Retina (tissue), 1 donor: ENCODE results near the gene SDK2.

Experiments
- DNase-seq: peaks from one replicate; pipeline ENCODE4 v3.0.0-alpha.2; 2016

Gene SDK2

GRCh38 chr17:73551144-73551543, 93.1 kb downstream of the SDK2 start:
- DNase-seq: no peak

GRCh38 chr17:73550556-73550955, 93.7 kb downstream of the SDK2 start:
- no peak for DNase-seq

- DNase-seq: no peak
Measured at GRCh38 chr17:73549841-73550430, 94.3 kb downstream of the SDK2 start.

GRCh38 chr17:73548620-73549311, 95.5 kb downstream of the SDK2 start:
- DNase-seq: no peak

GRCh38 chr17:73547790-73548189, 96.5 kb downstream of the SDK2 start:
- no peak for DNase-seq

- no peak for DNase-seq
Measured at GRCh38 chr17:73546770-73547536, 97.3 kb downstream of the SDK2 start.

- DNase-seq: peak; percentile 33
Measured at GRCh38 chr17:73546114-73546513, 98.1 kb downstream of the SDK2 start.

- DNase-seq: peak; percentile 49
Measured at GRCh38 chr17:73545109-73546032, 98.9 kb downstream of the SDK2 start.

- DNase-seq: no peak
Measured at GRCh38 chr17:73544333-73544732, 99.9 kb downstream of the SDK2 start.

- no peak for DNase-seq
Measured at GRCh38 chr17:73542323-73542722, 101.9 kb downstream of the SDK2 start.

- DNase-seq: no peak
Measured at GRCh38 chr17:73541561-73541981, 102.7 kb downstream of the SDK2 start.

- DNase-seq: no peak
Measured at GRCh38 chr17:73541111-73541510, 103.1 kb downstream of the SDK2 start.

GRCh38 chr17:73539166-73539565, 105.1 kb downstream of the SDK2 start:
- no peak for DNase-seq

GRCh38 chr17:73538445-73538844, 105.8 kb downstream of the SDK2 start:
- DNase-seq: no peak

GRCh38 chr17:73536700-73537605, 107.3 kb downstream of the SDK2 start:
- DNase-seq: peak; percentile 63

- DNase-seq: no peak
Measured at GRCh38 chr17:73535746-73536145, 108.5 kb downstream of the SDK2 start.

GRCh38 chr17:73534209-73534909, 109.9 kb downstream of the SDK2 start:
- no peak for DNase-seq

GRCh38 chr17:73533781-73534180, 110.5 kb downstream of the SDK2 start:
- DNase-seq: peak; percentile 55

- no peak for DNase-seq
Measured at GRCh38 chr17:73533127-73533526, 111.1 kb downstream of the SDK2 start.

GRCh38 chr17:73532421-73532901, 111.8 kb downstream of the SDK2 start:
- peak; percentile 73 for DNase-seq

- DNase-seq: no peak
Measured at GRCh38 chr17:73531158-73531557, 113.1 kb downstream of the SDK2 start.
